GM18907 (cell line): Measurements from ENCODE around the gene SULT6B1.
"Not testable (repeated sequence)": the region's sequence is repeated elsewhere in the genome, so short reads cannot be mapped to it uniquely, and the experiment has no call there.

Experiments used
- ATAC-seq: cut with Tn5 transposase; IDR thresholded peaks from one replicate; pipeline ENCODE4 v1.9.1; 2021; ENCODE audit warnings: mild to moderate bottlenecking, moderate library complexity; ENCODE audit not compliant: unreplicated experiment

Gene SULT6B1

GRCh38 chr2:37188570-37188969 is at the start of gene SULT6B1:
SULT6B1 (minus strand) TSS chr2:37188670; CDS start chr2:37188640, 30 bp downstream.
- ATAC-seq, result no peak

- no peak for ATAC-seq
Measured at GRCh38 chr2:37232131-37232933, 43.9 kb upstream of the SULT6B1 start.

GRCh38 chr2:37231241-37232130 is 43.0 kb upstream of the SULT6B1 start, which contains the start of the genes CEBPZ and NDUFAF7:
CEBPZ (minus strand) TSS chr2:37231596; CDS start chr2:37231567, 29 bp downstream.
NDUFAF7 (plus strand) TSS chr2:37231658; CDS start chr2:37231706, 48 bp downstream.
- ATAC-seq, result peak; percentile 96

- ATAC-seq, result no peak
Measured at GRCh38 chr2:37230581-37230980, 42.1 kb upstream of the SULT6B1 start.

GRCh38 chr2:37228788-37229187 is 40.3 kb upstream of the SULT6B1 start:
- no peak for ATAC-seq

GRCh38 chr2:37226863-37227262 is 38.4 kb upstream of the SULT6B1 start:
- ATAC-seq, result no peak

- ATAC-seq, result not testable (repeated sequence)
Measured at GRCh38 chr2:37225129-37225528, 36.7 kb upstream of the SULT6B1 start.

- no peak for ATAC-seq
Measured at GRCh38 chr2:37224063-37224462, 35.6 kb upstream of the SULT6B1 start.

- ATAC-seq, result no peak
Measured at GRCh38 chr2:37223131-37223530, 34.7 kb upstream of the SULT6B1 start.

GRCh38 chr2:37219046-37219445 is 30.6 kb upstream of the SULT6B1 start:
- ATAC-seq, result no peak

- no peak for ATAC-seq
Measured at GRCh38 chr2:37215250-37215649, 26.8 kb upstream of the SULT6B1 start.

GRCh38 chr2:37211939-37212338 is 23.5 kb upstream of the SULT6B1 start:
- no peak for ATAC-seq

GRCh38 chr2:37211212-37211611 is 22.7 kb upstream of the SULT6B1 start:
- no peak for ATAC-seq

- not testable (repeated sequence) for ATAC-seq
Measured at GRCh38 chr2:37206760-37207159, 18.3 kb upstream of the SULT6B1 start.

GRCh38 chr2:37205689-37206341 is 17.3 kb upstream of the SULT6B1 start:
- ATAC-seq, result no peak

- ATAC-seq, result not testable (repeated sequence)
Measured at GRCh38 chr2:37205071-37205661, 16.7 kb upstream of the SULT6B1 start.

- ATAC-seq, result no peak
Measured at GRCh38 chr2:37203708-37204107, 15.2 kb upstream of the SULT6B1 start.

GRCh38 chr2:37201766-37202165 is 13.3 kb upstream of the SULT6B1 start:
- ATAC-seq, result no peak

GRCh38 chr2:37201208-37201607 is 12.7 kb upstream of the SULT6B1 start:
- ATAC-seq, result no peak

- no peak for ATAC-seq
Measured at GRCh38 chr2:37198681-37199065, 10.2 kb upstream of the SULT6B1 start.
